ENCODE results near the gene LIPJ. TPM values are rescaled to one million over a fixed set of nuclear protein-coding genes. Genes with fewer than 3 reads are reported as not detected.

Gene LIPJ
- total RNA-seq, 1 donor from 2014 or later: not detected

DNA sequence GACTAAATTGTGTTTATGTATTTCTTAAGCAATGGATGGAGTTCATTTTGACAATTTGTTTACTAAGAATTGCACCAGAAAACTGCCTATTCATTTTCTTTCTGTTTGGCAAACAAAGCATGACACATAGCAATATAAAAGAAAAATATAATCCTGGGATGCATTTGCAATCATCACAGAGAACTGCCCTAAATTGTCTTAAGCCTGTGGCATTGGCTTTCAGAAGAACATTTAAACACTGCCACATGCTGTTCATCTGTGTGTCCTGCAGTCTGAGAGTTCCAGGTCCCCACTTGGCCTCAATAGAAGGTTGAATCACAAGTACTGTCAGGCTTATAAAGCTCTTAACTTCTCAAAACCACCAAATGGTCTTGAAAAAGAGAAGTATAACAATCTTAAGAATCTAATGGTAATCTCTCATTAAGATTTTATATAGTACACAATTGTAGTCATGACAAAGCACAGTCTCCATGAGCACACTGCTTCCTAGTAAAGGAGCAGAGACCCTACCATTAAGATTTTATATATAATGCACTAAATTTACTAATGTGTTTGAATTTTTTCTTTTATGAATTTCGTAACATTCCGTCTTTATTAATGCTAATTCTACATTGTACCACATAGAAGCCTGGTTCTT, 33.3 kb upstream of the LIPJ start:
- Histone ChIP-seq H3K4me3 (no peak overlapping the region), H3K27me3 (ENCODE audit: low read depth) (no peaks in the 10 kb centered on the region), H3K36me3 (no peaks in the 10 kb centered on the region), H3K4me1 (no peaks in the 10 kb centered on the region), H3K27ac (replicated peaks) (no peak overlapping the region), H3K9me3 (replicated peaks) (no peaks in the 10 kb centered on the region)
- no peak for DNase-seq
- intact Hi-C loops (cut with micrococcal nuclease): loop anchor here (5.0 kb wide), 2 partner anchors 151 to 701 kb away; no protein-coding TSS in a partner anchor
- TF ChIP-seq, protein P1, sequence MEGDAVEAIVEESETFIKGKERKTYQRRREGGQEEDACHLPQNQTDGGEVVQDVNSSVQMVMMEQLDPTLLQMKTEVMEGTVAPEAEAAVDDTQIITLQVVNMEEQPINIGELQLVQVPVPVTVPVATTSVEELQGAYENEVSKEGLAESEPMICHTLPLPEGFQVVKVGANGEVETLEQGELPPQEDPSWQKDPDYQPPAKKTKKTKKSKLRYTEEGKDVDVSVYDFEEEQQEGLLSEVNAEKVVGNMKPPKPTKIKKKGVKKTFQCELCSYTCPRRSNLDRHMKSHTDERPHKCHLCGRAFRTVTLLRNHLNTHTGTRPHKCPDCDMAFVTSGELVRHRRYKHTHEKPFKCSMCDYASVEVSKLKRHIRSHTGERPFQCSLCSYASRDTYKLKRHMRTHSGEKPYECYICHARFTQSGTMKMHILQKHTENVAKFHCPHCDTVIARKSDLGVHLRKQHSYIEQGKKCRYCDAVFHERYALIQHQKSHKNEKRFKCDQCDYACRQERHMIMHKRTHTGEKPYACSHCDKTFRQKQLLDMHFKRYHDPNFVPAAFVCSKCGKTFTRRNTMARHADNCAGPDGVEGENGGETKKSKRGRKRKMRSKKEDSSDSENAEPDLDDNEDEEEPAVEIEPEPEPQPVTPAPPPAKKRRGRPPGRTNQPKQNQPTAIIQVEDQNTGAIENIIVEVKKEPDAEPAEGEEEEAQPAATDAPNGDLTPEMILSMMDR (IDR thresholded peaks at IDR 0.05; ENCODE audit: borderline replicate concordance): peak; percentile 84

DNA sequence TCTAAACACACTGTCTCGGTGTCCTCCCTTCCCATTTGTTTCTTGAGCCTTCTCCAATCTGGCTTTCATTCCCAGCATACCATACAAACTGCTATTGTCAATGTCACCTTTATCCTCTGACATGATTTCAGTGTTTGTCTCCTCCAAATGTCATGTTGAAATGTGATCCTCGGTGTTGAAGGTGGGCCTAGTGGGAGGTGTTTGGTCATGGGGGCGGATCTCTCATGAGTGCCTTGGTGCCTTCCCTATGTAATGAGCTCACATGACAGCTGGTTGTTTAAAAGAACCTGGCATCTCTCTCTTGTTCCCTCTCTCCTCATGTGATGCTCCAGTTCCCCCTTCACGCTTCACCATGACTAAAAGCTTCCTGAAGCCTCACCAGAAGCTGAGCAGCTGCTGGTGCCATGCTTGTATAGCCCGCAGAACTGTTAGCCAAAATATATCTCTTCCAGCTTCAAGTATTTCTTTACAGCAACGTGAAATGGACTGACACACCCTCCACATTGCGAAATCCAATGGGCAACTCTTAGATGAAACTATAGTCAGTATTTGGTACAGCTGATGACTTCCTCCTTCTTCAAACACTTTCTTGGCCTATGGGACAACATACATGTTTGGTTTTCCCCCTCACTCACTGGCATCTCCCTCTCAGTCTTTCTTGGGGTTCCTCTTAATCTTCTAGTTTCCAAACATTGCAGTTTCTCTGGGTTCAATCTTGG, 31.2 kb upstream of the LIPJ start:
- Histone ChIP-seq H3K36me3 (no peaks in the 10 kb centered on the region), H3K27ac (replicated peaks) (no peak overlapping the region), H3K9me3 (replicated peaks) (no peaks in the 10 kb centered on the region), H3K27me3 (ENCODE audit: low read depth) (no peaks in the 10 kb centered on the region), H3K4me3 (no peak overlapping the region), H3K4me1 (no peaks in the 10 kb centered on the region)
- TF ChIP-seq, protein P1 (IDR thresholded peaks at IDR 0.05; ENCODE audit: borderline replicate concordance): no peak
- intact Hi-C loops (cut with micrococcal nuclease): no loop called here
- no peak for DNase-seq

DNA sequence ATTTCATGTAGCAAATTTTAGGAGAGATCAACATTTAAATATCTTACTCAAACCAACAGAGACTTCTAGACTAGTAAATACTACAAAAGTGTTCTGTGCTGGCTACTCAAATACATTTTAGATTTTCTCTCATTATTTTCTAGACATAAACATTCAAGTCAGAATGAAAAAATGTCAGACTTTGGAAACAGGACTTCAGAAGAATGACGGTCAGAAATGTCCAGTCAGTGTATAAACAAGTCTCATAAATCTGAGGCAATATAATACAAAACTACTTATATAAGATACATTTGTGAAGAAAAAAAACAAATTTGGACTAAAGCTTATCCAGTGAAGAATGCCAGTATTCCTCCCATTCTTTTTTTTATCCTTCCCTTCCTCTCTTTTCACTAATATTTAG, 29.3 kb upstream of the LIPJ start:
- intact Hi-C loops (cut with micrococcal nuclease): no loop called here
- H3K36me3 ChIP-seq: no peaks in the 10 kb centered on the region
- no peaks in the 10 kb centered on the region for H3K27me3 ChIP-seq (ENCODE audit: low read depth)
- no peaks in the 10 kb centered on the region for H3K4me1 ChIP-seq
- DNase-seq: no peak
- no peak overlapping the region for H3K27ac ChIP-seq (replicated peaks)
- TF ChIP-seq, protein P1 (IDR thresholded peaks at IDR 0.05; ENCODE audit: borderline replicate concordance): no peak
- H3K4me3 ChIP-seq: no peak overlapping the region
- no peaks in the 10 kb centered on the region for H3K9me3 ChIP-seq (replicated peaks)

DNA sequence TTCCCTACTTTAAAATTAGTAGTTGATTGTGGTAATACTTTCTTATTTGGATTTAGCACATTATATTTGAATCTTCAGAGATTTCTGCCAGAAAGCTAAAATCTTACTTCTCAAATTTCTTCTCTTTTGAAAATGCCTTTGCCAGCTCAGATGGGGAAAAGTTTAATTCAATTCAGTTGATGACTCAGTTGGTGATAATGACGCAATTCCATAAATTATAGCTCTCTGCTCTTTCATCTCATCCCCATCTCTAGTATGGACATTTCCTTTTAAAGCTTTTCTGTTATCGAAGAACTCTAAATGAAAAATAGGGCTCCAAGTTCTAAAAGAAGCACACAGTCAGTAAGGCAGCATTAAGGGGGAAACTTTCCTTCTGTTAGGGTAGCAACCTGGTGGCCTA, 28.9 kb upstream of the LIPJ start:
- H3K4me3 ChIP-seq: no peak overlapping the region
- no peak overlapping the region for H3K27ac ChIP-seq (replicated peaks)
- H3K9me3 ChIP-seq (replicated peaks): no peaks in the 10 kb centered on the region
- DNase-seq: no peak
- intact Hi-C loops (cut with micrococcal nuclease): no loop called here
- H3K27me3 ChIP-seq (ENCODE audit: low read depth): no peaks in the 10 kb centered on the region
- no peaks in the 10 kb centered on the region for H3K4me1 ChIP-seq
- TF ChIP-seq, protein P1 (IDR thresholded peaks at IDR 0.05; ENCODE audit: borderline replicate concordance): no peak
- H3K36me3 ChIP-seq: no peaks in the 10 kb centered on the region

DNA sequence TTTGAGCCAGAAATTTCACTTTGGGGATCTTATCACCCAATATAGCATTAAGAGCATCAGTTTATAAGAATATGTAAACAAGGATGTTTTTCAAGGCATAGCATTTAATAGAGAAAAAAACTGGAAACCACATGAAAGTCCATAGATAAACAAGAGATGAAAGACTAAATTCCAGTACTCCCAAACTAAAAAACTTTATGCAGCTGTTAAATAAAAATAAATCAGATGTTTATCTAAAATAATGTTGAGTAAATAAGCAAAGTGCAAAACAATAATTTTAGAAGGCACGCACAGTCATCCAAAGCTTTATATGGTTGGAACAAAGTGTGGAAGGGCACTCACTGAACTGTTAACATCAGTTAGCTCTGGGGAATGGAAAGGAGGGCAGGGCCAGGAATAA, 24.4 kb upstream of the LIPJ start:
- intact Hi-C loops (cut with micrococcal nuclease): no loop called here
- DNase-seq: no peak
- no peak overlapping the region for H3K27ac ChIP-seq (replicated peaks)
- H3K4me3 ChIP-seq: no peak overlapping the region
- no peaks in the 10 kb centered on the region for H3K9me3 ChIP-seq (replicated peaks)
- no peaks in the 10 kb centered on the region for H3K27me3 ChIP-seq (ENCODE audit: low read depth)
- TF ChIP-seq, protein P1 (IDR thresholded peaks at IDR 0.05; ENCODE audit: borderline replicate concordance): no peak
- H3K36me3 ChIP-seq: no peaks in the 10 kb centered on the region
- H3K4me1 ChIP-seq: no peaks in the 10 kb centered on the region

Data from left ventricle myocardium inferior (tissue), 1 donor.